SK-N-SH treated with all-trans-retinoic acid at 6 μM for 48 hours (cell line): ENCODE measurements around the gene VEPH1.

Experiments
- BACH2 ChIP-seq: fragments of 250-450 bp; sonication (Bioruptor Pico); IDR thresholded peaks from 2 replicates; pipeline ENCODE4 v1.9.0; 2021; ENCODE audit warnings: mild to moderate bottlenecking, borderline replicate concordance
- TF ChIP-seq, protein P1 (sequence below): fragments of 250-450 bp; sonication (Bioruptor Pico); IDR thresholded peaks from 2 replicates; pipeline ENCODE4 v1.8.0; 2020; ENCODE audit warnings: mild to moderate bottlenecking, moderate library complexity, borderline replicate concordance

- TF ChIP-seq, protein P1, sequence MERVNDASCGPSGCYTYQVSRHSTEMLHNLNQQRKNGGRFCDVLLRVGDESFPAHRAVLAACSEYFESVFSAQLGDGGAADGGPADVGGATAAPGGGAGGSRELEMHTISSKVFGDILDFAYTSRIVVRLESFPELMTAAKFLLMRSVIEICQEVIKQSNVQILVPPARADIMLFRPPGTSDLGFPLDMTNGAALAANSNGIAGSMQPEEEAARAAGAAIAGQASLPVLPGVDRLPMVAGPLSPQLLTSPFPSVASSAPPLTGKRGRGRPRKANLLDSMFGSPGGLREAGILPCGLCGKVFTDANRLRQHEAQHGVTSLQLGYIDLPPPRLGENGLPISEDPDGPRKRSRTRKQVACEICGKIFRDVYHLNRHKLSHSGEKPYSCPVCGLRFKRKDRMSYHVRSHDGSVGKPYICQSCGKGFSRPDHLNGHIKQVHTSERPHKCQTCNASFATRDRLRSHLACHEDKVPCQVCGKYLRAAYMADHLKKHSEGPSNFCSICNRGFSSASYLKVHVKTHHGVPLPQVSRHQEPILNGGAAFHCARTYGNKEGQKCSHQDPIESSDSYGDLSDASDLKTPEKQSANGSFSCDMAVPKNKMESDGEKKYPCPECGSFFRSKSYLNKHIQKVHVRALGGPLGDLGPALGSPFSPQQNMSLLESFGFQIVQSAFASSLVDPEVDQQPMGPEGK = no peak
- TF ChIP-seq BACH2 (CRISPR knock-in tag) = no peak
Observed at GRCh38 chr3:157442729-157443128, 60.5 kb downstream of the VEPH1 start.
